Measurements from ENCODE around the gene CAMTA1.

CAMTA1 gene

DNA sequence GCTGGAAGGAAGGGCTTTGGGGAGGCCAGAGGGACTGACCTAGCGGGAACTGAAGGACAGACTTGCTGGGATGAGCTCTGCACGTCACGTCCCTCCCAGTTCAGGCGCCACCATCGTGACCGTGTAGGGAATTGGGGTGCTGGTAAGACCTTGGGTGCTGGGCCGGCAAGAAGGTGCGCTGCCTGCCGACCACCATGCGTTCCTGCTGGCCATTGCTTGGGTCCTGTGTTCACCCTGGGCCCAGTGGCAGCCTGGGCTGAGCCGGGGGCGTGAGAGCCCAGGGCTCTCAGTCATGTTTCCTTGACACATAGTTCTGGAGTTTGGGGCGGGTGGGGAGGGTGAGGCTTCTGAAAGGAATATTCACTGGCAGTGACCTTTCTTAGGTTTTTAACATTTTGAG lies 176.0 kb downstream of the CAMTA1 start:
- TF ChIP-seq, protein P1, sequence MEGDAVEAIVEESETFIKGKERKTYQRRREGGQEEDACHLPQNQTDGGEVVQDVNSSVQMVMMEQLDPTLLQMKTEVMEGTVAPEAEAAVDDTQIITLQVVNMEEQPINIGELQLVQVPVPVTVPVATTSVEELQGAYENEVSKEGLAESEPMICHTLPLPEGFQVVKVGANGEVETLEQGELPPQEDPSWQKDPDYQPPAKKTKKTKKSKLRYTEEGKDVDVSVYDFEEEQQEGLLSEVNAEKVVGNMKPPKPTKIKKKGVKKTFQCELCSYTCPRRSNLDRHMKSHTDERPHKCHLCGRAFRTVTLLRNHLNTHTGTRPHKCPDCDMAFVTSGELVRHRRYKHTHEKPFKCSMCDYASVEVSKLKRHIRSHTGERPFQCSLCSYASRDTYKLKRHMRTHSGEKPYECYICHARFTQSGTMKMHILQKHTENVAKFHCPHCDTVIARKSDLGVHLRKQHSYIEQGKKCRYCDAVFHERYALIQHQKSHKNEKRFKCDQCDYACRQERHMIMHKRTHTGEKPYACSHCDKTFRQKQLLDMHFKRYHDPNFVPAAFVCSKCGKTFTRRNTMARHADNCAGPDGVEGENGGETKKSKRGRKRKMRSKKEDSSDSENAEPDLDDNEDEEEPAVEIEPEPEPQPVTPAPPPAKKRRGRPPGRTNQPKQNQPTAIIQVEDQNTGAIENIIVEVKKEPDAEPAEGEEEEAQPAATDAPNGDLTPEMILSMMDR (conservative IDR thresholded peaks at IDR 0.05; ENCODE audit: low read depth) = no peak
- POLR2A ChIA-PET (ENCODE audit: low non-redundant PET) = no interaction called here
- H3K27ac ChIP-seq = no peak overlapping the region
- CTCF ChIA-PET = interaction anchor here (1.1 kb wide), 1 partner anchor 686 kb away, joined by 4 read pairs; no protein-coding TSS in a partner anchor
- DNase-seq (ENCODE audit: low spot score) = no peak

DNA sequence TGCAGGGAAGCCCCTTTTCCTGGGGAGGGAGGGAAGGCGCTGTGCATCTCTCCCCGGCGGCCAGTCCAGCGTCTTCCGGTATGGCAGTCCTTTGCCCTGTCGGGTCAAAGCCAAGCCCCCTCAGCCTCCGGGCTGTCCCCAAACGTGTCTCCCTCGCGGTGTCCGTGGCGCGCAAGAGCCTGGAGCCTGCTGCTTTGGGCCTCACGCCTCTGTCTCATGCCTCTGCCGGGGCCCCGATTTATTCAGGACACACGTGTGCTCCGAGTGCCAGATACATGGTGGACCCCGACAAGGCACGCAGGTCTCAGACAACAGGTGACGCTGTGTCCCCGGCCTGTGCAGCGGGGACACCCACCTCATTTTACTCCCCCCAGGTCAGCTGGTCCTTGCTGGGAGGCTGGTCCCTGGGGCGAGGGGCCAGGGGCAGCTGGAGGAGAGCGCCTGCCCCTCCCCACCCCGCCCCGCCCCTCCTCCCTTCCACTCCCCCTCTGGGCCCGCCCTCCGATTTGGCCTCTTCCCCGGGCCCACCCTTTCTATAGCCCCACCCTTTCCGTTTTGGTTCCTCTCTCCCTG lies 176.7 kb downstream of the CAMTA1 start:
- CTCF ChIA-PET = interaction anchor here (1.4 kb wide), 1 partner anchor 81 kb away, joined by 5 read pairs; no protein-coding TSS in a partner anchor
- DNase-seq (ENCODE audit: low spot score) = no peak
- TF ChIP-seq, protein P1 (conservative IDR thresholded peaks at IDR 0.05; ENCODE audit: low read depth) = no peak
- no peak overlapping the region for H3K27ac ChIP-seq
- POLR2A ChIA-PET (ENCODE audit: low non-redundant PET) = no interaction called here

DNA sequence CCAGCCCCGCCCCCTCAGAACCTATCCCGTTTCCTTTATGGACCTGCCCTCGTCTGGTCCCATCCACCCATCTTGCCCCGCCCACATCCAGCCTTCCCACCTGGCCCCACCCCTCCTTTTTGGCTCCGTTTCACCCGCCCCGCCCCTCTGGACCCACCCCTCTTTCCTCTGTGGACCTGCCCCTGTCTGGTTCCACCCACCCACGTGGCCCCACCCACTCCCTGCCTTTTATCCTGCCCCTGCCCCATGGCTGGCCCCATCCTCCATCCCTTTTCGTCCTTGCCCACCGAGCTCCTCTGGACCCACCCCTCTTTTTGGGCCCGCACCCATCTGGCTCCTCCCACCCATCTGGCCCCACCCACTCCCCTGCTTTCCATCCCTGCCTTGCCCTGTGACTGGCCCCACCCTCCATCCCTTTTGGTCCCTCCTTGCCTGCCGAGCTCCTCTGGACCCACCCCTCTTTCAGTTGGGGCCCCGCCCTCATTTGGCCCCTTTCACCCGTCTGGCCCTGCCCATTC lies 177.3 kb downstream of the CAMTA1 start:
- CTCF ChIA-PET = interaction anchor here (0.5 to 1.4 kb wide), 2 partner anchors 75 to 80 kb away, joined by 4 to 5 read pairs; no protein-coding TSS in a partner anchor
- TF ChIP-seq, protein P1 (conservative IDR thresholded peaks at IDR 0.05; ENCODE audit: low read depth) = no peak
- H3K27ac ChIP-seq = no peak overlapping the region
- POLR2A ChIA-PET (ENCODE audit: low non-redundant PET) = no interaction called here
- DNase-seq (ENCODE audit: low spot score) = peak; percentile 54

DNA sequence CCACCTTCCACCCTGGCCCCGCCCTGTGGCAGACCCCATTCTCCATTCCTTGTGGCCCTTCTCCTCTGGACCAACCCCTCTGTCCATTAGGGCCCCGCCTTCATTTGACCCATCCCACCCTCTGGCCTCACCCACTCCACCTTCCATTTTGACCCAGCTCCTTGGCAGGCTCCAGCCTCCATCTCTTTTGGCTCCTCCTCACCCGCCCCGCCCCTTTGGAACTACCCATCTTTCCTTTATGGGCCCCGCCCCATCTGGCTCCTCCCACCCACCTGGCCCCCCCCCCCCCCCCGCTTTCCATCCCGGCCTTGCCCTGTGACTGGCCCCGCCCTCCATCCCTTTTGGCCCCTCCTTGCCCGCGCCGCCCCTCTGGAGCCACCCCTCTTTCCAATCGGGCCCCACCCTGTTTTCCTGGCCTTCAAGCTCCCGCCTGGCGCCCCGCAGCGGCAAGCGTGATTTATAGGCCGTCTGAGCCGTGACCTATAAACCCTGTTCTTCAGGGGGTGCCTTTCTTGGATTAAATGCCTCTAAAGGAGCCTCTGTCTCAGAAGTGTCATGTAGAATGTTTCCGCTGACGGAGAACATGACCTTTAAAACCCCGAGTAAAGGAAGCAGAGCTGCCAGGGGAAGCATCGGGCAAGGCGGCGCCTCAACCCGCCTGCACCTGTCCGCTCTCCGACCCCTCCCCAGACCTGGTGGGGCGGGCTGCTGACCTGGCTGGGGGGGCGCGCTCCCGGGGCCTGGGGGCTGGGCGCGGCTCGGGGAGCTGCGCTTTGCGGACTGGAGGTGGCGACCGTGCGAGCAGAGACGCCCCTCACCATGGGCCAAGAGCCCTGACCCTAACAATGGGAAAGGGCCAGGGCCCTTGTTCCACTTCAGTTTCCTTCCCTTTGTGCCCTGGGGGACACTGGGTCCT lies 178.0 kb downstream of the CAMTA1 start:
- no peak overlapping the region for H3K27ac ChIP-seq
- ChIA-PET CTCF (interaction anchor here (0.5 to 1.4 kb wide), 2 partner anchors 74 to 80 kb away, joined by 4 to 5 read pairs; no protein-coding TSS in a partner anchor), POLR2A (ENCODE audit: low non-redundant PET) (no interaction called here)
- TF ChIP-seq, protein P1 (conservative IDR thresholded peaks at IDR 0.05; ENCODE audit: low read depth) = no peak
- DNase-seq (ENCODE audit: low spot score) = peak; percentile 62

DNA sequence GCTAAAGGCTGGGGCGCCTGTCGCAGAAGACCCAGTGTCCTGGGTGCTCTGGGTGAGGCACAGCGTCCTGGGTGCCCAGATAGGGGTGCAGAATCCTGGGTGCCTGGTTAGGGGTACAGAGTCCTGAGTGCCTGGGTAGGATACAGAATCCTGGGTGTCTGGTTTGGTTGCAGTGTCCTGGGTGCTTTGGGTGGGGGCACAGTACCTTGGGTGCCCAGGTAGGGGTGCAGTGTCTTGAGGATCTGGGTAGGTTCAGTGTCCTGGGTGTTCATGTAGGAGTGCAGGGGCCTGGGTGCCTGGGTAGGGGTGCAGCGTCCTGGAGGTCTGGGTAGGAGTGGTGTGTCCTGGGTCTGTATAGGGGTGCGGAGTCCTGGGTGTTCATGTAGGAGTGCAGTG lies 178.7 kb downstream of the CAMTA1 start:
- TF ChIP-seq, protein P1 (conservative IDR thresholded peaks at IDR 0.05; ENCODE audit: low read depth) = no peak
- POLR2A ChIA-PET (ENCODE audit: low non-redundant PET) = no interaction called here
- CTCF ChIA-PET = no interaction called here
- no peak for DNase-seq (ENCODE audit: low spot score)
- H3K27ac ChIP-seq = no peak overlapping the region
